Germinal center (tissue), 1 donor: Measurements from ENCODE around the gene BBS7.

Experiments used
- DNase-seq: peaks from one replicate; pipeline ENCODE4 v3.0.0; 2012; ENCODE audit warnings: mixed read lengths, low spot score

BBS7 gene

GRCh38 chr4:121824950-121825349 is 45.3 kb downstream of the BBS7 start:
- no peak for DNase-seq

GRCh38 chr4:121824171-121824527 is 46.1 kb downstream of the BBS7 start:
- no peak for DNase-seq

GRCh38 chr4:121823505-121824170 is 46.6 kb downstream of the BBS7 start, which contains the start of gene CCNA2:
TSS of gene CCNA2 (minus strand) at chr4:121823883. CDS start at chr4:121823628, 255 bp downstream.
- DNase-seq = peak; percentile 96

- peak; percentile 49 for DNase-seq
Measured at GRCh38 chr4:121822796-121823504, 47.3 kb downstream of the BBS7 start.

- no peak for DNase-seq
Measured at GRCh38 chr4:121822047-121822446, 48.2 kb downstream of the BBS7 start.

GRCh38 chr4:121819216-121819965 is 50.9 kb downstream of the BBS7 start:
- DNase-seq = no peak

GRCh38 chr4:121818215-121818614 is 52.1 kb downstream of the BBS7 start:
- DNase-seq = no peak

- DNase-seq = no peak
Measured at GRCh38 chr4:121817701-121818100, 52.6 kb downstream of the BBS7 start.

GRCh38 chr4:121817006-121817405 is 53.3 kb downstream of the BBS7 start:
- DNase-seq = no peak

GRCh38 chr4:121814756-121815155 is 55.5 kb downstream of the BBS7 start:
- DNase-seq = no peak

- DNase-seq = no peak
Measured at GRCh38 chr4:121811122-121811521, 59.2 kb downstream of the BBS7 start.

- DNase-seq = no peak
Measured at GRCh38 chr4:121806411-121806810, 63.9 kb downstream of the BBS7 start.

- no peak for DNase-seq
Measured at GRCh38 chr4:121801715-121802075, 68.6 kb downstream of the BBS7 start.

GRCh38 chr4:121800961-121801714 is 69.1 kb downstream of the BBS7 start, which contains the start of gene EXOSC9:
TSS of gene EXOSC9 (plus strand) at chr4:121801323. CDS start at chr4:121801425, 102 bp downstream.
- DNase-seq = peak; percentile 82

GRCh38 chr4:121800638-121800960 is 69.7 kb downstream of the BBS7 start:
- DNase-seq = no peak

- DNase-seq = no peak
Measured at GRCh38 chr4:121799867-121800501, 70.3 kb downstream of the BBS7 start.

- DNase-seq = no peak
Measured at GRCh38 chr4:121799208-121799823, 71.0 kb downstream of the BBS7 start.

GRCh38 chr4:121796283-121796682 is 74.0 kb downstream of the BBS7 start:
- DNase-seq = no peak

- no peak for DNase-seq
Measured at GRCh38 chr4:121794505-121795188, 75.6 kb downstream of the BBS7 start.

- no peak for DNase-seq
Measured at GRCh38 chr4:121792966-121793365, 77.3 kb downstream of the BBS7 start.

GRCh38 chr4:121791481-121791880 is 78.8 kb downstream of the BBS7 start:
- no peak for DNase-seq
